Brain pericyte (primary cell): ENCODE data around the gene SNAI3.
"Not testable (repeated sequence)": the region's sequence is repeated elsewhere in the genome, so short reads cannot be mapped to it uniquely, and the experiment has no call there.

Experiments used
- DNase-seq: peaks from one replicate; pipeline ENCODE4 v3.0.0-alpha.2; 2012; ENCODE audit warnings: low read depth, low spot score

The SNAI3 gene

DNA sequence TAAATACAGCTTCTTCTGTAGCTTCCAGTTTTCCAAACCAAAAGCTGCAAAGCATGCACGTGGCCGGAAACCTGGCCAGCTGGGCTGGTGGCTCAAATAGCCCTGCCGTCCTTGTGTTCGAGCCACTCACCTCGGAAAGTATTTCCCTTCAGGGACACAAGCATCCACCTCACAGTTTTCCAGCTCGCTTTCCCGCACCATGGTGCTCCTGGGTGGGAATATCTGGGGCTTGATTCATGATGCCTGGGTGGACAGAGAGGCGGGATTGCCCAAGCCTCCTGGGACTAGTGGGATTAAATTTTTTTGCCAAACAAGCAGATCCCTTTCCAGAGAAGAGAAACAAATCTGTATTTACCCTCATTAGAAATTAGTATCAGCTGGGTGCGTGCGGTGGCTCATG is 16.3 kb downstream of the SNAI3 start:
- DNase-seq = no peak

DNA sequence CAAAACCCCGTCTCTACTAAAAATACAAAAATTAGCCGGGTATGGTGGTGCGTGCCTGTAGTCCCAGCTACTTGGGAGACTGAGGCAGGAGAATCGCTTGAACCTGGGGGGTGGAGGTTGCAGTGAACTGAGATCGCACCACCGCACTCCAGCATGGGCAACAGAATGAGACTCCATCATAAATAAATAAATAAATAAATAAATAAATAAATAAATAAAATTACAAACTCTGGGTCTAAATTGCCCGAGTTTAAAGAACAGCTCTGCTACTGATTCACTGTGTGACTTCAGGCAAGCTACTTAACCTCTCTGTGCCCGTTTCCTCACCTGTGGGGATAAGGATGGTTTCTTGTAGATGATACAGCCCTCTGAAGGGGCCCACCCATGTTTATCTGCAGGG is 16.8 kb downstream of the SNAI3 start:
- DNase-seq = not testable (repeated sequence)

- no peak for DNase-seq
These were observed 18.8 kb downstream of the SNAI3 start for GRCh38 chr16:88667461-88667860.

DNA sequence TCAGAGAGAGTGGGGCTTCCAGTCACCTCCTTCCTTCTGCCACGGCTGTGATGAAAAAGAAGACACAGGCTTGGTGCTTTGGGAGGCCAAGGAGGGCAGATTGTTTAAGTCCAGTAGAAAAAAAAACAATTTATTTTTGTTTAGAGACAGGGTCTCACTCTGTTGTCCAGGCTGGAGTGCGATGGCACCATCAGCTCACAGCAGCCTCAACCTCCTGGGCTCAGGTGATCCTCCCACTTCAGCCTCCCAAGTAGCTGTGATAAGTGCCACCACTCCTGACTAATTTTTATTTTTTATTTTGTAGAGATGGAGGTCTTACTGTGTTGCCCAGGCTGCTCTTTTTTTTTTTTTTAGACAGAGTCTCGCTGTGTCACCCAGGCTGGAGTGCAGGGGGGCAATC is 20.7 kb downstream of the SNAI3 start:
- DNase-seq = no peak

DNA sequence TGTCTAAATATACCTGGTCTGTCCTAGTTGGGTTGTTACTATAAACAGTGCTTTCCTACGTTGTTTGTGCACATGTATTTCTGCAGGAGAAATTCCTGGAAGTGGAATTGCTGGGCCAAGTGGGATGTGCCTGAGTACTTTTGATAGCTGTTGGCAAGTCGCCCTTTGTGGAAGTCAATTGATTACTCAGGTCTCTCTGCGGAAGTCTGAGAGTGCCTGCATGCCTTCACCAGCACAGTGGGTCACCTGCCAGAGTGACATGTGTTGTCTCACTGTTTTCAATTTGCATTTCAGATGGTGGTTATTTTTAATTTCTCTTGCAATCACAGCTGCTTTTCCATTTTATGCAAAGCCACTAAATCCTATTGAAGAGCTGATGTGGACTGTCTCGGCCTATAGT is 21.2 kb downstream of the SNAI3 start:
- no peak for DNase-seq

DNA sequence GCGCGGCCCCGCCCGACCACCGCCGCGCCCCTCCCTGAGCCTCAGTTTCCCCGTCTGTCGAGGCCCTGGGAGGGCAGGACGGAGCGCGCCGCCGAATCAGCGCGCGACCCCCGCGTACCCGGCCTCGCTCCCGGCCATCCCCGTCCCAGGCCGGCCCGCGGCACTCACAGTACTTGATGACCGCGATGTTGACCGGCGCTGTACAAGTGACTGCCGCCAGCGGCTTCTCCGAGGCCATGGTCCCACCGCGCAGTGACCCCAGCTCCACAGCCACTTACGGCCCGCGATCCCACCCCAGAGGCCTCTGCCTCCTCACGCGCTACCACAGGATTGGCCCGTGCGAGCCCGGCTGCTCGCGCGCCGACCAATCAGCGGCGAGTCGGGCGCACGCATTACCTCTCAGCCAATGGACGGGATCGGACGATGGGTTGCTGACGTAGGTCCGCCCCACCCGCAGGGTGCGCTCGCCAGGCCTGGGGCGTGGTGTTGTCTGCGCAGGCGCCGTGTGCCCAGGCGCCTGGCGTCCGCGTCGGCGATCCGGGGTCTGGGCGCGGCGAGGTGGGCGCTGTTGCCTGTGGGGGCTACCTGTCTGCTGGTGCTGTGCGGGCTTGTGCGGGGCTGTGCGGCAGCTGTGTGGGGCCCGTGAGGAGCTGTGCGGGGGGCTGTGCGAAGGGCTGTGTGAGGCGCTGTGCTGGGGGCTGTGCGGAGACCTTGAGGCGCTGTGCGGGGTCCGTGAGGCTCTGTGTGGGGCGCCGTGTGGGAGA is 23.3 kb downstream of the SNAI3 start, which contains the start of gene MVD:
Gene MVD (minus strand): TSS at position 249 of the 764 bp plus-strand sequence. CDS start 11 bp downstream, at position 238.
- DNase-seq = peak; percentile 98

- no peak for DNase-seq
These were observed 24.0 kb downstream of the SNAI3 start for GRCh38 chr16:88662222-88662842.

GRCh38 chr16:88661468-88661867 is 24.8 kb downstream of the SNAI3 start:
- DNase-seq = no peak

GRCh38 chr16:88659160-88659559 is 27.1 kb downstream of the SNAI3 start:
- no peak for DNase-seq

- no peak for DNase-seq
These were observed 27.6 kb downstream of the SNAI3 start for GRCh38 chr16:88658714-88659113.

DNA sequence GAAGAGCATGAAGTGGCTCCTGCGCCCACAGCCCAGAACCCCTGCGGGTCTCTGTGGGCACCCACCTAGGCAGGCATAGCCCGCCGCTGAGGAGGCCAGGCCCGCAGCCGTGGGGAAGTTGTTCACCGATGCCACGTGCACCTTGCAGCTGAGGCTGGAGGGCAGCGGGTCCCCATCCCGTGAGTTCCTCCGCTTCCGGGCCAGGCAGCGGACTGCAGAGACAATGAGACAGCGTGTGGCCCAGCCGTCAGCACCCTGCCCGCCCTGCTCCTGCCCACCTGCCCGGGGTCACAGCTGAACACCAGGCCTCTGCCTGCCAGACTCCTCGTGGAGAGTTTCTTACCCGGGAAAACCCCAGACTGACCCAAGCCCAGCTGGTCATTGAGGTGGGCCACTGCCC is 28.9 kb downstream of the SNAI3 start:
- DNase-seq = no peak

DNA sequence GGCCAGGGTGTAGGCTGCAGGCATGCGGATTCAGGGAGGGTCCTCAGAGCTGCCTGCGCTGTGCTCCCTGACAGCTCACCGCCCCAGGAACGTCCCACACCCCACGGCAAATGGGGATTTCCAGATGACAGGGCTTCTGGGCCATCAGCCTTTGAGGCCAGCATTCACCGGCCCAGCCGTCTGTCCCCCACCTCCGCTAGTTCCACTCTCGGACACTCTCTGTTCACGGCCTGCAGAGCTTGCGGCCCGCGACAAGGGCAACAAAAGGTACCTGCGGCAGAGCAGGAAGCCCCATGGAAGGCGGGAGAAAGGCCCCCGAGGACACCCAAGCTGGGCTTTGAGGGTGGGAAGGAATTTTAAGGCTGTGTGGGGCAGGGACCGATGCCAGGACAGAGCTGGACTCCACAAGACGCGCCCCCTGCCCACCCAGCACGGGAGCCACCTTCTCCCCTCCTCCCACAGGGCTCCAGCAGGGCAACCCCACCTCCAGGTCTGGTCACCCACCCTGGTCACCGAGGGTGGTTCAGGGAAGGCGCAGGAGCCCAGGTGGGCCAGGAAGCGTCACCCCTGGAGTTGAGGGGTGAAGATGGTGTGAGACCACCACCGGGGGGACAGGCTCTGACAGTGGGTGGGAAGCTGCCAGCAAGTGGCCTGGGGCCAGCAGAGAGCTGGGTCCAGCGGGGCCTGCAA is 29.9 kb downstream of the SNAI3 start:
- DNase-seq = no peak

- no peak for DNase-seq
These were observed 30.5 kb downstream of the SNAI3 start for GRCh38 chr16:88655733-88656281.

GRCh38 chr16:88655053-88655732 is 31.1 kb downstream of the SNAI3 start:
- DNase-seq = no peak

GRCh38 chr16:88654363-88655052 is 31.8 kb downstream of the SNAI3 start:
- no peak for DNase-seq

GRCh38 chr16:88653596-88654362 is 32.5 kb downstream of the SNAI3 start:
- no peak for DNase-seq

- DNase-seq = no peak
These were observed 33.2 kb downstream of the SNAI3 start for GRCh38 chr16:88653101-88653500.

DNA sequence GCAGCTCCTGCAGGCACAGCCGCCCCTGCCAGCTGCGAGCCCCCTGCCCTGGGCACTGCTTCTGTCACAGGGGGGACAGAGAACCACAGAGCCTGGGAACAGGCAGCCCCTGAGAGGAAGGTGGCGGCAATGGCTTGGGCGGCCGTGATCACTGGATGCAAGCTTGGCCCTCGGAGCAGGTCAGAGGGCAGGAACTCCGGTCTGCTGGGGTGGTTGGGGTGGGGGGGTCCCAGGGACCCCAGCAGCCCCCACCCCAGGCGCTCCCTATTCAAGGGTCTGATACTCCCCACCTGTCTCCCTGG is 33.6 kb downstream of the SNAI3 start:
- DNase-seq = no peak

GRCh38 chr16:88651989-88652761 is 34.1 kb downstream of the SNAI3 start:
- no peak for DNase-seq
